NCI-H1105 (cell line): Measurements from ENCODE around the gene CD200.
"Not testable (repeated sequence)": the region's sequence is repeated elsewhere in the genome, so short reads cannot be mapped to it uniquely, and the experiment has no call there.

Experiments used
- DNase-seq: peaks from one replicate; lab custom pipeline; 2025; lab: John Stamatoyannopoulos, UW

The CD200 gene

DNA sequence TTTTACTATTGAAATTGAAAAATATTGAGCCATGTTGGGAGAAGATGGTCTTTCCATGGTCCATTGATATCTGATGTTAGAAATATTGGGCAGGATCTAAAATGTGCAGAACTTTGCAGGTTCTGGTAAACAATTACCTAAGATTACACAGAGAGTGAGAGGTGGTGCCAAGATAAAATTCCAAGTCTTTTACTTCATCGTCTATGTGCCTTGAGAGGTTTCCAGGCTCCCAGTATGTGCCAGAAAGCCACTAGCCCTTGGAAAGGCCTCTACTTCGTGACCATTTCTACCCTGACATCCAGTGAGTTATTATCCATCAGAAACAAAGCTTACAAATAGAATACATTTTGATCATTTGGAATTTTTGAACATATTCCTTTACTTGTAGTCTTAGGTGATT, 27.6 kb downstream of the CD200 start:
- DNase-seq = no peak

DNA sequence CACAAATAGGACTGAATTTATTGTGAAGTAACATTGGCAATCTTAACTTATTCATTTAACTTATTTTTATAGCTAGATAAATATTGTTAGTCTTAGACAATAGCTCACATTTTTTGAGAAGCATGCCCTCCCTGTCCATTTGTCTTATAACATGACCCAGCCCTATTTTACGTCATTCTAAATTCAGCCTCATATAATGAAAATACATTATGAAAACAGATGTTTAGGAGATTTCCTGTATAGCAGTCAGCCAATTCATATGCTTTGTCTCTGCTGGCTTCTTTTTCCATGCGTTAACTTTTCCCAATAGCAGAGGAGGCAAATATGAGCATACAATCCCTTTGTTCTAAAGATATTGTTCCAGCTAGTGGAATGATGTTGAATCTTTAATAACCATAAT, 29.3 kb downstream of the CD200 start:
- DNase-seq = no peak

DNA sequence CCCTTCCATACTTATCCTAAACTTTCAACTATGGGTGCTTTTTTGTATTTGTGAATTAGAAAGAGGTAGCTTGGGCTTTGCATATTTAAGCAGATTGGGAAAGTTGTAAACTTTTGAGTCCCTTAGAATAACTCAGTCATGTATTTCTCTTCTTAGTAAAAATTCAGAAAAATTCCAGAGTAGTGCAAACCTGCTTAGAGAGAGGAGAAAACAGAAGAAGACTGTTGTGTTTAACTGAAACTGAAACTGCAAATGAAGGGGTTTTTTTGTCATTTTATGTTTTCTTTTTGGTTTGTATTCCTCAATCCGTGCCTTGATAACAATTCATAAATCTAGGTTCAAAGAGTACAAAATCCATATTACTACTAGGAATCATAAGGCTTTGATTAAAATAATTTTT, 31.3 kb downstream of the CD200 start:
- DNase-seq = no peak

DNA sequence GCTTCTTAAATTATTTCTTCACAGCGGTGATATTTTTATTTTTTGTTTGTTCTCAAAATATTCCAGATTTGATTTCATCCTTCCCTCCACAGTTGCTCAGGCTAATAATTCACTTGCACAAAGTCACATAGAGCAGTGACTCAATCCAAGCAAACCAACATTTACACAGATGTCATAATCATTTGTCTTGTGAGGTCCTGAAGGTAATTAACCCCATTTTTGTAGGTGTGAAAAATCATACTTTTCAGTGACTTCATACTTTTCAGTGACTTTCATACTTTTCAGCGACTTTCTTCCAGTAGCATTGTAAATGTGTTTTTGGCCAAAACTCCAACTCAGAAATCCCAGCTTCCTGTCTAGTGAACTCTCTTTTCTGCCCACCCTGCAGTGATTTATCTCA, 32.1 kb downstream of the CD200 start:
- no peak for DNase-seq

DNA sequence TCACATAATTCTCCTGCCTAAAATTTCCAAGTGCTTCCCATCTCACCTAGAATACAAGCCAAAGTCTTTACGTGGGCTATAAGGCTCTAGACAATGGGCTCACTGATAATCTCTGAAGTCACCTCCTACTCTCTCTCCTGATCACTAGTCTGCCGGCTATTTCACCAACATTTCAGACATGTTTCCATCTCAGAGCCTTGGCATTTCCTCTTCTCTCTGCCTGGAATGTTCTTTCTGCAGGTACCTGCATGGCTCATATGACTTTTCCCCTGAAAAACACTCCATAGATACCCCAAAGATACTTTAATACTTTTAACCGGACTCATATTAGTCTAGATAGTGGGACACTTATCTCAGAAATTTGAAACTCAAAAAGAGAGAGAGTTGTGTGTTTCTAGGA, 32.7 kb downstream of the CD200 start:
- no peak for DNase-seq

DNA sequence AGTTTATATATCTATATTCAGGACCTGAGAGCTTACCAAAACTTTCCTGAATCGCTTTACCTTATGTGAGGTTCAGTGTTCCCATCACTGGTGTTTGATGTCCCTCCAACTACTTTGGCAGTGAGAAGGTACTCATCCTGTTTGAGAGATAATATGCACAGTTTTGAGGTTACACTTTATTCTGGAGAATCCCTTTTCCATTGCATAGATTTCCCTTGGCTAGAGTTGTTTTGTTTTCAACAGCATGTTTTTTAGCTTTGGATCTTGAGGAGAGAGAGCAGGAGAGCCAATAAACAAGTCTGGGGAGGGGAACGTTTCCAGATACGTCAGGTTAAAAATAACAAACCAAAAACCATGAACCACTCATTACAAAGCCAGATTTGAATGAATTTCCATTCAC, 33.6 kb downstream of the CD200 start:
- no peak for DNase-seq

DNA sequence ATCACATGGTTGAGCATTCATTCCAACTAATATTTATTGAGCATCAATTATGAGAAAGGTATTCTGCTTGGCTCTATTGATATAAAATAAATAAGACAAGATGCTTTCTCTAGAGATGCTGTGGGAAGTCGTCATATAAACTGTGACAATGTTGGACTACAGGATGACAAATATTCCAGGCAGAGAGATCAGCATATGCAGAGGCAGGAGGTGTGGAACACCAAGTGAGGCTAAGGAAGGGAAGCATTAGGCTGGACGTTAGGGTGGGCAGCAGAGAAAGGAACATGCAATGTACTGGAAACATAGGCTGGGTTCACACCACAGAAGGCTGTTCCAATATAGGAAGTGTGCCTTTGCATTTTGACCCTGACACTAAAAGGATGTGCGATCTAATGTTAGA, 38.6 kb downstream of the CD200 start:
- no peak for DNase-seq

DNA sequence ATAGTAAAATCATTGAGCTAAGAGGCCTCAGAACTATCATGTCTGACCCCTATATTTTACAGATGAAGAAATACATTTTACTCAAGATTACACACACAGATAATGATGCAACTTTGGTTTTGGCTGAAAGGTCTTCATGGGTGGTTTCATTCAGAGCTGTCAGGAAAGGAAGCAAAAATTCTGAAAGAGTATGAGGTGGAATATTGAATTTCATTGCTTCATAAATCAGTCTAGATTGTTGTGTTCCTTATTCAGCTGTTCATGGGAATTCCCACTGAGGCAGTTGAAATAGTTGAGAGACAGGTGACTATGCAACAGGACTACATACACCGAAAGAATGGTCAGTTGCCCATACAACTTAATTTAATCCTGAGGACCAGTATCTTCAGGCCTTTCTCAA, 39.4 kb downstream of the CD200 start:
- DNase-seq = no peak

DNA sequence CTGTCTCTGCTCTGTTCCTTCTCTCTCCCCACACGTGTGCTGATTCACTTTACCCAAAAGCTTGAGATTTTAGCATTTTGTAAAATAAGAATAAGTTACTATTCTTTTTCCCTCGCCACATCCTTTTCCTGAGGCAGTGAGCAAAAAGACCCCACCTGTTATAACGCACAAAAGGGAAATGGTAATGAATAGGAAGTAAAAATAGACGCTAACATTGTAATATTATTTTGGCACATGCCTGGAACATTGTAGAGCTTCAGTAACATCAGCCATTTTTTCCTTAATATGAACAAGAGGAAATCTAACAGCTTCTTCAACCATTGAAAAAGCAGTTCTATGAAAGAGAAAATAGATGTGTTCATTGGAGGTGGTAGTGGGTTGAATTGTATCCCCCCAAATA, 40.5 kb downstream of the CD200 start:
- DNase-seq = no peak

DNA sequence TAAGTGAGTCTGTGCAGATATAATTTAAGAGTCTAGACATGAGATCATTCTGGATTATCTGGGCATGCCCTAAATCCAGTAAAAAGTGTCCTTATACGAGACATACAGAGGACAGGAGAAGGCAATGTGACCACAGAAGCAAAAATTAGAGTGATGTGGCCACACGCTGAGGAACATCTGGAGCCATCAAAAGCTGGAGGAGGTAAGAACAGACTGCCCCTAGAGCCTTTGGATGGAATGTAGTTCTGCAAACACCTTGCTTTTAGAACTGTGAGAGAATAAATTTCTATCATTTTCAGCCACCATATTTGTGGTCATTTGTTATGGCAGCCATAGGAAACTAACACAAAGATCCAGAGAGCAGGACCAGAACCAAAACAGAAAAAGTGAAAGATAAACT, 41.0 kb downstream of the CD200 start:
- no peak for DNase-seq

DNA sequence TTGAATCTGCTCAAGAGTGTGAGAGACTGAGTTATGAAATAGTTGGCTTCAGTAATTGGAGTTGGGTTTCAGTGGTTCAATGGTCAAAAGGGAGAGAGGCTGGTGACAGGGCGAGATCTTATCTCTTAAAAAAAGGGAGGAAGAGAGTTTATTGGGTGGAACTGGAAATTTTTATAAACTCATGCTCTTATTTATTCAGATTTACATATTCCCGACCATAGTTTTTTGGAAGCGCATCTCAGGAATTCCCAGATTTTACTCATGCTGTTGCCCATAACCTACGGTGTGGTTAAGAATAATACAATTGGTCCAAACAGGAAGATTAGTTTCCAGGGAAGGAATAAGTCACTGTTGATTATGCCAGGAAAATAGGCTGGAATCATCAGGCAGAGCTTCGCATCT, 41.4 kb downstream of the CD200 start:
- DNase-seq = no peak

DNA sequence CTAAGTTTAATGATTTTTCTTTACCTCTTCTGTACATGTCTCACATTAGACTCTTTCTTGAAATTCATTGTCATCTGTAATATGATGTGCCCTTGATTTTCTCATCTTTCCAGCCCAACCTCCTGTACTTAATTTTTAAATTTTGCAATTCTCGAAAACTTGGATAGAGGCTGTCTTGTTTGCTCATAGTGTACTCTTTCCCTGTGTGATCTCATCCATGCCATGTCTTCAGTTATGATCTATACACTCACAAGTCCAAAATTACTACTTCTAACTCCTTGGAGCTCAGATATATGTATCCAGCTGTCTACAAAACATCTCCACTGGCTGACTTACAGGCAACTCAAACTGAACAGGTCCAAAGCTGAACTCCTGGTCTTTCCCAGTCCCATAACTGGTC, 42.2 kb downstream of the CD200 start:
- DNase-seq = no peak

DNA sequence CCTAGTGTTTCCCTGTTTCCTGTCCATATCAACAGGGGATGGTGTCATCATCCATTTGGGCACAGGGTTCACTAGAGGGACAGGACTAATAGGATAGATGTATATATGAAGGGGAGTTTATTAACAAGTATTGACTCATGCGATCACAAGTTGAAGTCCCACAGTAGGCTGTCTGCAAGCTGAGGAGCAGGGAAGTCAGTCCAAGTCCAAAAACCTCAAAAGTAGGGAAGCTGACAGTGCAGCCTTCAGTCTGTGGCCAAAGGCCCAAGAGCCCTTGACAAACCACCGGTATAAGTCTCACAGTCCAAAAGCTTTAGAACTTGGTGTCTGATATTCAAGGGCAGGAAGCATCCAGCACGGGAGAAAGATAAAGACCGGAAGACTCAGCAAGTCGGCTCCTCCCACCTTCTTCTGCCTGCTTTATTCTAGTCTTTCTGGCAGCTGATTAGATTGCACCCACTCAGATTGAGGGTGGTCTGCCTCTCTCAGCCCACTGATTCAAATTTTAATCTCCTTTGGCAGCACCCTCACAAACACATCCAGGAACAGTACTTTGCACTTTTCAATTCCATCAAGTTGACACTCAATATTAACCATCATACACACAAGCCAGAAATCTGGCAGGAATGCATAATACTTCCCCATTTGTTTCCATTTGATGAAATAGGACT, 43.4 kb downstream of the CD200 start:
- no peak for DNase-seq

DNA sequence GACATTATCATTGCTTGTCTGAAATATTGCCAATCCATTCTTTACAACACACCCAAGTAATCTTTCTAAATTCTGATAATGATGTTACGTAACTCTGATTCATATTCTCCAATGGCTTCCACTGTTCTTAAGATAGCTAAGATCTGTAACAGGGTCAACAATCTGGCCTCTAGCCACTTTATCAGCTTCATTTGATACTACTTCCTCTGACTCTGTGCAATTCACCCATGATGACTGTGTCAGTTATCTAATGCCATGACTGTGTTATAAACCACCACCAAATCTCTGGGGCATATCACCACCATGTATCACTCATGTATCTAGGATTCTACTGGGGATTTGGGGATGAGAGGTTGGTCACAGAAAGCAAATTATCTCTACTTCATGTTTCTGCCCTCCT, 44.0 kb downstream of the CD200 start:
- no peak for DNase-seq

DNA sequence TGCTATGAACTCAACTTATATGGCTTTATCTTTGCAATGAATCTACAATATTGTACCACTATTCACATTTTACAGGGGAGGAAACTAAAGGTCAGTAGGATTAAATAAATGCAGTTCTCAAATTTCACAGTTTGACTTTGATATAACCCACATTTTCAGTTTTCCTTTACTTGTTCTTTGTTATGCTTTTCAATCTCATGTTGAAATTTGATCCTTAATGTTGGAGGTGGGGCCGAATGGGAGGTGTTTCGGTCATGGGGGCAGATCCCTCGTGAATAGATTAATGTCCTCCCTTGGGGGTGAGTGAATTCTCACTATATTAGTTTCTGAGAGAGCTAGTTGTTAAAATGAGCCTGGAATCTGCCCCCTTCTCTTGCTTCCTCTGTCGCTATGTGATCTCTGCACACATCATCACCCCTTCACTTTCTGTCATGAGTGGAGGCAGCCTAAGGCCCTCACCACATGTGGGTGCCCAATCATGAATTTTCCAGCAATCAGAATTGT, 44.7 kb downstream of the CD200 start:
- DNase-seq = no peak

DNA sequence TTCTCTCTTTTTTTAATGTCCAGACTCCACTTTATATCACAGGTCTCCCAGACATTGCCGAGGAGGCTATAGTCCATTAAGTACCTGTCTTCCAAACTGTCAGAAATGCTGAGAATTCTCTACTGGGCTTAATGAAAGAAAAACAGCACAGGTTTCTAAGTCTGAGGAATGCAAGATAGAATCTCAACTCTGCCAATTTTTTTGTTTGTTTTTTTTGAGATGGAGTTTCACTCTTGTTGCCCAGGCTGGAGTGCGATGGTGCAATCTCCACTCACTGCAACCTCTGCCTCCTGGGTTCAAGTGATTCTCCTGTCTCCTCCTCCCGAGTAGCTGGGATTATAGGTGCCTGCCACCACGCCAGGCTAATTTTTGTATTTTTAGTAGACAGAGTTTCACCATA, 45.4 kb downstream of the CD200 start:
- DNase-seq = not testable (repeated sequence)

DNA sequence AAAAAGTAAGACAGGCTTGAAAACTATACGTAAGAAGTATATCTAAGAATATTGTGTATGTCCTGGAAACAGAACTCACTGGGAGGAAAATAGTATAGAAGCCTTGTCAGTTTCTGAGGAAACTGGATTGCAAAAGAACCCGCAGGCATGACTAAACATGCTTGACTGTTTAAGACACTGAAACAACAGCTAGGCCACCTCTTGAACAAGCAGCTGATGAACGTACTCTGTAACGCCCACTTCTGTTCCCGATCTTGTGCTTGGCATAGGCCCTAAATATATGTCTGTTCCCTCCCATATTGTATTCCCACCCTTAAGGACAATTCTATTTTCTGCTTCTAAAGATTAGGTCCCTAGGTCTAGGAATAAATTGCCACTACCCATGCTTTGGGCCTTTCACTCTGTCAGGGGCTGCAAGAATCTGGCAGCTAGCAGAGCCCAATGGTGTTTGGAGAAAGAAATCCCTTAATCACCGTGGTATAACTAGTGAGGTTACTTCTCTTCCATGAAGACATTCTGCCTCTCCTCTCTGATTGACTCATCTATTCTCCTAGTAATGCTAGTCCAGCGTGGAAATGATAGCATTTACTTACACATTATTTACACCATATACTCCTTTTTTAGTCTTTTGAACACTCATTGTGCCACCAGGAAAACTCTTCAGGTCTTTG, 46.2 kb downstream of the CD200 start:
- DNase-seq = no peak

DNA sequence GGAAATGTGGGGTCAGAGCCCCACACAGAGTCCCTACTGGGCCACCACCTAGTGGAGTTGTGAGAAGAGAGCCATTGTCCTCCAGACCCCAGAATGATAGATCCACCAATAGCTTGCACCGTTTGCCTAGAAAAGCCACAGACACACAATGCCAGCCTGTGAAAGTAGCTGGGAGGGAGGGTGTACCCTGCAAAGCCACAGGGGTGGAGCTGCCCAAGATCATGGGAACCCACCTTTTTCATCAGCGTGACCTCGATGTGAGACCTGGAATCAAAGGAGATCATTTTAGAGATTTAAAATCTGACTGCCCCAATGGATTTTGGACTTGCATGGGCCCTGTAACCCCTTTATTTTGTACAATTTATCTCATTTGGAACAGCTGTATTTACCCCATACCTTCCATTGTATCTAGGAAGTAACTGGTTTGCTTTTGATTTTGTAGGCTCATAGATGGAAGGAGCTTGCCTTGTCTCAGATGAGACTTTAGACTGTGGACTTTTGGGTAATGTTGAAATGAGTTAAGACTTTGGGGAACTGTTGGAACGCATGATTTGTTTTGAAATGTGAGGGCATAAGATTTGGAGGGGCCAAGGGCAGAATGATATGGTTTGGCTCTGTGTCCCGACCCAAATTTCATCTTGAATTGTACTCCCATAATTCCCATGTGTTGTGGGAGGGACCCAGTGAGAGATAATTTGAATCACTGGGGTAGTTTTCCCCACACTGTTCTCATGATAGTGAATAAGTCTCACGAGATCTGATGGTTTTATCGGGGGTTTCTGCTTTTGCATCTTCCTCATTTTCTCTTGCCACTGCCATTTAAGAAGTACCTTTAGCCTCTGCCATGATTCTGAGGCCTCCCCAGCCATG, 49.0 kb downstream of the CD200 start:
- no peak for DNase-seq

DNA sequence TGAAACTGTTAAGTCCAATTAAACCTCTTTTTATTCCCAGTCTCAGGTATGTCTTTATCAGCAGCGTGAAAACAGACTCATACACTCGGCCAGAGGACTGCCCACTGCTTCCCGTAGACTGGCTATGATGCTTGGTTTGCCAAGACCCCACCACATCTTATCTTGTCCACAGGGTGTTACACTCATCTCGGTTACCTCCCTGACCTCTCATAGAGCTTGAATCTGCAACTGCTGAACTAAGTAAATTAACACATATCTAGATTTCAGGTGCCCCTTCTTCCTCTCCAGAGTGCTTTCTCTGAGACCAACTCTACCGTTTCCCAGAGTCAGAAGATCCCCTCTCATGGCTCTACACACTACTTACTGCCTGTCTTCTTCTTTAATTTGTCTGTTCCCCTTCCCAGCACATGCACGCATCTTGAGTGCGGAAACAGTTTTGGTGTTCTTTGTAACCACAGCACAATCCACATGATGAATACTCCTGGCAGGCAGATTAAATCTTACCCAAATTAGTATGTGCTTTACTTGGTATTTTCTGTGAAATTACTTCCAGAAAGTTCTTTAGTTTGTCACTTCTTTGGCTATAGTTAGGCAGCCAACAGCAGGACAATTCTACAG, 49.7 kb downstream of the CD200 start:
- DNase-seq = no peak

DNA sequence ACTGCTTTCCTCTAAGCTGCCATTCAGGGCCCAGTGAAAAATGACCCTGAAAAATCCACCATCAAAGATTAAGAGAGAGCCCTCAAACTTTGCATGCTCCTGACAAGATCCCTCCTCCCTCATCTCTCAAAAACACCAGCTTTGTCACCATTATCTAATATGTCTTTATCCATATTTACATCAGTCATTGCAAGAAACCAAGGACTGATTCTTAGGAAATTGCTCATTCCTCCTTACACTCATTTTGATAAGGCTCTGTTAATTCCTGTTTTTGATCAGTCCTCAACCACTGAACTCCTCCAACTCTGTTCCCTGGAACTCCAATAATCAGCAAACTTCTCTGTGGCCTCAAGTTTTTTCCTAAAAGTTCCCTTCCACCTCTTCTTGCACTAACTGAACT, 51.8 kb downstream of the CD200 start:
- no peak for DNase-seq

DNA sequence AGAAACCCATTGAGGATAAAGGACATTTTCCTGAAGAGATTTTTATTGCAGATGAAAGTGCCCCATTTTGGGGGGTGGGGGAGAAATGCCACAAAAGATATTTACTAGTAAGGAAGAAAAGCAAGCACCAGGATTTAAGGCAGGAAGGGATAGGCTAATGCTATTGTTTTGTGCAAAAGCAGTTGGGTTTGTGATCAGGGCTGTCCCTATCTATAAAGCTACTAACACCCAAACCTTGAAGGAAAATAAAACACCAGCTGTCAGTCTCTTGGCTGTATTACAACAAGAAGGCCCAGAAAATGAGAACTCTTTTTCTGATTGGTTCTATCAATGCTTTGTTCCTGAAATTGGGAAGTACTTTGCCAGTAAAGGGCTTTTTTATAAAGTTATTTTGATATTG, 56.0 kb downstream of the CD200 start:
- no peak for DNase-seq

DNA sequence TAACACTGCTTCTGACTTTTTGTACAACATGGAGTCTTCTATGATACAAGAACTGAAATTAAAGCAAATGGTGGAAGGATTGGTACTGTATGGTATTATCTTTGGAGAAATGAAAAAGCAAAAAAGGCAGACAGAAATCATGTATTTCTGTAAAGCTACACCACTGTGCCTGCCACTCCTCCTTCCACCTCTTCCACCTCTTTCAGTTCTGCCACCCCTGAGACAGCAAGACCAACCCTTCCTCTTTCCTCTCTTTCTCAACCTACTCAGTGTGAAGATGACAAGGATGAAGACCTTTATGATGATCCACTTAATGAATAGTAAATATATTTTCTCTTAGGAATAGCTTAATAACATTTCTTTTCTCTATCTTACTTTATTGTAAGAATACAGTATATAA, 57.0 kb downstream of the CD200 start:
- no peak for DNase-seq
